GM12872 (cell line): Measurements from ENCODE around the gene CDC42EP4.

Experiments used
- TF ChIP-seq, protein P1 (sequence below): IDR thresholded peaks from 3 replicates; pipeline ENCODE4 v1.5.1; 2011; ENCODE audit warnings: low read depth, mild to moderate bottlenecking, low read length, moderate library complexity; ENCODE audit not compliant: insufficient read depth

The CDC42EP4 gene

DNA sequence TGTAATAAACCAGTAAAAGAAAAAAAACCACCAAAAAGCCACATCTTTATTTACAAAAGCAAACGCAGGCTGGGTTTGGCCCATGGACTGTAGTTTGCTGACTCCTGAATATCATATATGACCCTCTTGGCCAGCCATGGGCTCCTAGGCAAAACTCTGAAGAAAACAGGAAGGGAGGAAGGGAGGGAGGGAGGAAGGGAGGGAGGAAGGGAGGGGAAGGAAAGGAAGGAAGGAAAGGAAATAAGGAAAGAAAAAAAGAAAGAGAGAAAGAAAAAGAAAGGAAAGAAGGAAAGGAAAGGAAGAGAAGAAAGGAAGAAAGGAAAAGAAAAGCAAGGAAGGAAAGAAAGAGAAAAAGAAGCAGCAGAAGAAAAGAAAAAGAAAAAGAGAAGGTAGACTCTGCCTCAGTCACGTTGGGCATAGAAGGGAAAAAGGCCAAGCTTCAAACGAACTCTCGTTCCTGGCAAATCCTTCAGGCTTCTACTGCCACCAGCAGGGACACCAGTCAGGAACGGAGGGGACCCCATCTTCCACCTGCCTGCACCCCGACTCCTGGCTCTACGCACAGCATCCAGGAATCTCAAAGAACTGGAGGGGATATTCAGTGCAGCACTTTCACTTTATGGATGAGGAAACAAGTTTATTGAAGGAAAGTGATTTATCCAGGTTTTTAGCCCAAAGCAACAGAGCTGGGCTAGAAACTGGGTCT lies 22.1 kb downstream of the CDC42EP4 start:
- TF ChIP-seq, protein P1, sequence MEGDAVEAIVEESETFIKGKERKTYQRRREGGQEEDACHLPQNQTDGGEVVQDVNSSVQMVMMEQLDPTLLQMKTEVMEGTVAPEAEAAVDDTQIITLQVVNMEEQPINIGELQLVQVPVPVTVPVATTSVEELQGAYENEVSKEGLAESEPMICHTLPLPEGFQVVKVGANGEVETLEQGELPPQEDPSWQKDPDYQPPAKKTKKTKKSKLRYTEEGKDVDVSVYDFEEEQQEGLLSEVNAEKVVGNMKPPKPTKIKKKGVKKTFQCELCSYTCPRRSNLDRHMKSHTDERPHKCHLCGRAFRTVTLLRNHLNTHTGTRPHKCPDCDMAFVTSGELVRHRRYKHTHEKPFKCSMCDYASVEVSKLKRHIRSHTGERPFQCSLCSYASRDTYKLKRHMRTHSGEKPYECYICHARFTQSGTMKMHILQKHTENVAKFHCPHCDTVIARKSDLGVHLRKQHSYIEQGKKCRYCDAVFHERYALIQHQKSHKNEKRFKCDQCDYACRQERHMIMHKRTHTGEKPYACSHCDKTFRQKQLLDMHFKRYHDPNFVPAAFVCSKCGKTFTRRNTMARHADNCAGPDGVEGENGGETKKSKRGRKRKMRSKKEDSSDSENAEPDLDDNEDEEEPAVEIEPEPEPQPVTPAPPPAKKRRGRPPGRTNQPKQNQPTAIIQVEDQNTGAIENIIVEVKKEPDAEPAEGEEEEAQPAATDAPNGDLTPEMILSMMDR: no peak

DNA sequence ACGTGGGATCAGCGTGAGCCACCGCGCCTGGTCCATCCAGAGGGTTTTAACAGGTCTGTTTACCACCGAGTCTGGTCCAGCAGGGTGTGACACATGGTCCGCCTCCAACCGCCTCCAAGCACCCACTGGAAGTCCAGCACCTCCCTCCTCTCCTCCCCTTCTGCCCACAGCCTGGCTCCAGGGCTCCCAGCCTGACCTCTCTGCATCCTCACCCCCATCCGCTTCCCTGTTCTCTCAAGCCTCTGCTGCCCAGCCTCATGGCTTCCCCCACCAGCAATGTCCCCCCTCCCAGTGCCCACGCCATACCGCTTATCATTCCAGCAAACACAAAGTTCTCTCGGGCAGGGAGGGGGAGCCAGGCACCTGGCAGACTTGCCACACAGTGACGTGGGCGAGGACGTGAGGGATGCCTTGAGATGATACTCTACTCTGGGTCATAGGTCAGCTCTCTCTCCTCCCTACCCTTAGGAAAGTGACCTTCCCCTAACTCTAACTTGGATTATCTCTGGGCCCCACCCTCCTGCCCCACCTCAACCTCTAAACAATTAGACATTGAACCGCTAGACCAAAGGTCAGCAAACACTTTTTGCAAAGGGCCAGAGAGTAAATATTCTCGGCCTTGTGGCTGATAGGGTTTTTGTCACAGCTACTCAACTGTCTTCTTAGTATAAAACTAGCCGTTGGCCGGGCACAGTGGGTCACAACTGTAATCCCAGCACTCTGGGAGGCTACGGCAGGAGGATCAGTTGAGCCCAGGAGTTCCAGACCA lies 23.1 kb downstream of the CDC42EP4 start:
- TF ChIP-seq, protein P1: no peak

DNA sequence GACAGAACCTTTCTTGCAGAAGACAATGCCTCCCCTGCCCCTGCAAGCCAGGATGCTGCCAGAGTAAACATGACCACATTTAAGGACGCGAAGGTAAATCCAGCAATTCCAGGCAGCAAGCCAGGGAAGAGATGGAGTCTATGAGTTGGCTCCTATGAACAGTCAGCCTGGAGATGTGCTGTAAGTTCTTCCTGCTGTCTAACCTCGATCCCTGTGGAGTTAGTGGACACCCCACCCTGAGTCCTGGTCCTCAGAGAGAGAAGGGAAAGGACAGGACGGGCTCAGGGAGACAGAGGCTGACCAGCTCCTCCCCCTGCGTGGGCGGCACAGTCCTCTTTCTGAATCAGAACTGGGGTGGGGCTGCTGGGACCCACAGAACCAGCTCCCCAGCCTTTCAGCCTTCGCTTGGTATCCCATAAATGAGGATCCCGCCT lies 24.9 kb downstream of the CDC42EP4 start:
- TF ChIP-seq, protein P1: no peak

DNA sequence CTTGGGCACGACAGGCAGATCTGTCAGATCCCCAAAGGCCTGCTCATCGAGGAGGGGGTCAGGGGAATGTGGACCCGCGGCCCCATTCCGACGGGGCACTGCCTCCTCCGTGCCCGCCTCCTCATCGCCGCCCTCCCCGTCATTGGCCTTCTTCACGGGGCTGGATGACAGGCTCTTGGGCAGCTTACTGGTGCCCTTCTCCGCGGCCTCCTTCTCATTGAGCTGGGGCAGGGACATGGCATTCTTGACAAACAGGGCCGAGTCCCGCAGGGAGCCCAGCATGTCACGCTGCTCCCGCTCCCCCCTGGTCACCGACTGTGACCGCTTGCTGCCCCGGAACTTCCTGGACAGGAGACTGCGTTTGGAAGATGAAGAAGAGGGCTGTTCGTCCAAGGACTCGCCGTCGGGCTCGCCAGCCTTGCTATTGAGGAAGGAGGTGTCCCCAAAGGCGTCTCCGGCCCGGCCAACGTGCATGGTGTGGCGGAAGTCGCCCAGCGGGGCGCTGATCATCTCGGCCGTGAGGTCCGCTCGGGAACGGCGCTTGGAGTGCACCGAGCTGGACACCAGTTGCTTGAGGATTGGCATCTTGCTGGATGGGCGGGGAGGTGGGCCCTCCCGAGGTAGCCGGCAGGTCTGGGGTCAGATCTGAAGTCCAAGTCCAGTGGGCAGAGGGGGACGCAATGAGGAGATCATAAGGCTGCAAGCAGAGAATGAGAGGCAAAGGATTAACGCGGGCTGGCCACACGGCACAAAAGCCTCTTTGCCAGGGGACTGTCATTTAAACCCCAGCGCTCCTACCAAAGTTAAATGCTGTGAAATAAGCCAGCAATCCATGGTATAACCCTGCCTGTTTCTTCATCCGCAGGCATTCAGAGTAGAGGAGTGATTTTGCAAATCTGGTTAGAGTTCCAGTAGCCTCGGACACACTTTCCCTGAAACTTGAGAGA lies 25.6 kb downstream of the CDC42EP4 start:
- TF ChIP-seq, protein P1: no peak

DNA sequence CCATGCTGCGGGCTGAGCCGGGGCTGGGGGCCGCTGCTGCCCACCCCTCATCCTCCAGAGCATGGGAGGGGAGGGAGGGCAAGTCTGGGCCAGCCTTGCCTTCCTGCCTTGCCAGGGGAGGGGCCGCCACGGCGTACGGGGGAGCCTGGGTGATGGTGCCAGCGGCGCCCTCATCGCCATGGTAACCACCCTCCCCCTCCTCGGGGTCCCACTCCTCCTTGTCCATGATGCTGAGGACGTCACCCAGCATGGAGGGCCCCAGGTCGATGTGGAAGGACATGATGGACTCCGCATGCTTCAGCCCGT lies 26.2 kb downstream of the CDC42EP4 start:
- TF ChIP-seq, protein P1: no peak

DNA sequence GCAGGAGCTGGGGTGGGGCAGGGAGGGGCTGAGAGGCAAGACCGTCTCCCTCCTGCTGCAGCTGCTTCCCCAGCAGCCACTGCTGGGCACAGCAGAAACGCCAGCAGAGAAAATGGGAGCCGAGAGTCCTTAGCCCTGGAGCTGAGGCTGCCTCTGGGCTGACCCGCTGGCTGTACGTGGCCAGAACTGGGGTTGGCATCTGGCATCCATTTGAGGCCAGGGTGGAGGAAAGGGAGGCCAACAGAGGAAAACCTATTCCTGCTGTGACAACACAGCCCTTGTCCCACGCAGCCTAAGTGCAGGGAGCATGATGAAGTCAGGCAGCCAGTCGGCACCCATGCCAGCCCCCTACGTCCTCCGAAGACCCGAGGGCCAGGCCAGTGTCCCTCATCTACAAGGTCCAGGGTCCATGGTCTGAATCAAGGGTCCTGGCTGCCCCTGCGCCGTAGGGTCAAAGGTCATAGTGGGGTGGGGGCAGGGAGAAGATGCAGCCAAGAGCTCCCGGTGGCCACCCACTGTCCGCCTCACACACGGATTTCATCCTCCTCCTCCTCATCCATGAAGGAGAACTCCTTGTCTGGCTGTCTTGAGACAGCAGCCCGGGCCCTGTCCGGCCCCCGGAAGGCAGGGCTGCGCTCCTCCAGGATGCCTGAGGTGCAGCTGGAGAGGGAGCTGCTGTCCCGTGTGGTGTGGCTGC lies 26.7 kb downstream of the CDC42EP4 start:
- TF ChIP-seq, protein P1: no peak
